HL-60 (cell line): Measurements from ENCODE around the gene PIP.

Experiments
- DNase-seq, 2 experiments: peaks; one replicate each; pipeline ENCODE4 v3.0.0-alpha.2; 2010 to 2020; ENCODE audit warnings: low read depth in 1 of 2, low spot score in 1 of 2
- H3K27ac ChIP-seq: fragments of 250-450 bp; sonication (Bioruptor Pico); replicated peaks from 2 replicates; pipeline ENCODE4 v1.5.1; 2020; ENCODE audit warnings: mild to moderate bottlenecking, moderate library complexity
- H3K27me3 ChIP-seq: fragments of 250-450 bp; sonication (Bioruptor Pico); 2 replicates; pipeline ENCODE4 v1.5.1; 2021; ENCODE audit warnings: mild to moderate bottlenecking, moderate library complexity; ENCODE audit not compliant: insufficient read depth, poor library complexity, severe bottlenecking
- H3K4me3 ChIP-seq: replicated peaks from 2 replicates; pipeline ENCODE4 v1.5.1; 2011; ENCODE audit warnings: mild to moderate bottlenecking, control low read depth, low read length; ENCODE audit not compliant: insufficient read depth
- GABPA ChIP-seq: IDR thresholded peaks from 2 replicates; pipeline ENCODE4 v1.6.1; 2012; ENCODE audit warnings: low read depth
- POLR2AphosphoS5 ChIP-seq: IDR thresholded peaks from 2 replicates; pipeline ENCODE4 v1.6.1; 2012; ENCODE audit warnings: low read depth
- REST ChIP-seq: IDR thresholded peaks from 2 replicates; pipeline ENCODE4 v1.6.1; 2012; ENCODE audit warnings: low read depth; ENCODE audit not compliant: insufficient replicate concordance
- SPI1 ChIP-seq: IDR thresholded peaks from 2 replicates; pipeline ENCODE4 v1.6.1; 2012; ENCODE audit warnings: low read depth, mild to moderate bottlenecking, borderline replicate concordance
- TF ChIP-seq, protein P1 (sequence below): IDR thresholded peaks from one replicate; pipeline ENCODE4 v1.5.1; 2011; ENCODE audit warnings: low read length, control low read depth, inconsistent platforms; ENCODE audit not compliant: insufficient read depth

PIP gene

DNA sequence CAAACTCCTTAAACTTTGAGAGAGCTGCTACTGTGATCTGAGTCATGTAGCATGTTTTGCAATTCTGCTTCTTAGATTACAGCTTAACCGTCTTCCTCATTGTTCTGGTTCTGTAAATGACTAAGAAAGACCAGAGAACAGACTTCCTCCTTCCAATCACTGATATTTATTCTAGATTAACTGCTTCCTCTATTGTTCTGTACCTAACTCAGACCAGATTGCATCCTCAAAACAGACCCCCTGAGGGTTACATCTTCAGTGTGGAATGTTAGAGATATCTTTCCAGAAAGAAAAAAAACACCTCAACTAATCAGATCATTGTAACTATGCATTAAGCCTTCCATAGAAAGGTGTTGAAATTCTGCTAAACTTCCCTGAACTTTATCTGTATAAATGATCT lies 5.7 kb upstream of the PIP start:
- Histone ChIP-seq H3K4me3 (no peak overlapping the region), H3K27me3 (no peaks in the 10 kb centered on the region), H3K27ac (no peak overlapping the region)
- TF ChIP-seq GABPA: 0 out of 2 replicates have a peak, but pooled peaks have one; percentile 44
- no peak for TF ChIP-seq POLR2AphosphoS5
- TF ChIP-seq SPI1: peak; percentile 92
- DNase-seq: peak; percentile 51 to 70

- no peak for DNase-seq
- Histone ChIP-seq H3K4me3 (no peak overlapping the region), H3K27ac (no peak overlapping the region), H3K27me3 (no peaks in the 10 kb centered on the region)
- TF ChIP-seq SPI1 (no peak), GABPA (no peak), POLR2AphosphoS5 (no peak), REST (no peak)
- TF ChIP-seq, protein P1, sequence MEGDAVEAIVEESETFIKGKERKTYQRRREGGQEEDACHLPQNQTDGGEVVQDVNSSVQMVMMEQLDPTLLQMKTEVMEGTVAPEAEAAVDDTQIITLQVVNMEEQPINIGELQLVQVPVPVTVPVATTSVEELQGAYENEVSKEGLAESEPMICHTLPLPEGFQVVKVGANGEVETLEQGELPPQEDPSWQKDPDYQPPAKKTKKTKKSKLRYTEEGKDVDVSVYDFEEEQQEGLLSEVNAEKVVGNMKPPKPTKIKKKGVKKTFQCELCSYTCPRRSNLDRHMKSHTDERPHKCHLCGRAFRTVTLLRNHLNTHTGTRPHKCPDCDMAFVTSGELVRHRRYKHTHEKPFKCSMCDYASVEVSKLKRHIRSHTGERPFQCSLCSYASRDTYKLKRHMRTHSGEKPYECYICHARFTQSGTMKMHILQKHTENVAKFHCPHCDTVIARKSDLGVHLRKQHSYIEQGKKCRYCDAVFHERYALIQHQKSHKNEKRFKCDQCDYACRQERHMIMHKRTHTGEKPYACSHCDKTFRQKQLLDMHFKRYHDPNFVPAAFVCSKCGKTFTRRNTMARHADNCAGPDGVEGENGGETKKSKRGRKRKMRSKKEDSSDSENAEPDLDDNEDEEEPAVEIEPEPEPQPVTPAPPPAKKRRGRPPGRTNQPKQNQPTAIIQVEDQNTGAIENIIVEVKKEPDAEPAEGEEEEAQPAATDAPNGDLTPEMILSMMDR: no peak
These were observed 2.8 kb upstream of the PIP start for GRCh38 chr7:143129051-143129450.

- no peak overlapping the region for H3K27ac ChIP-seq
- no peak overlapping the region for H3K4me3 ChIP-seq
- no peak for TF ChIP-seq REST
- no peak for TF ChIP-seq GABPA
- TF ChIP-seq SPI1: no peak
- TF ChIP-seq POLR2AphosphoS5: no peak
- TF ChIP-seq, protein P1: no peak
- DNase-seq: no peak
- no peaks in the 10 kb centered on the region for H3K27me3 ChIP-seq
These were observed 2.4 kb upstream of the PIP start for GRCh38 chr7:143129477-143129876.

DNA sequence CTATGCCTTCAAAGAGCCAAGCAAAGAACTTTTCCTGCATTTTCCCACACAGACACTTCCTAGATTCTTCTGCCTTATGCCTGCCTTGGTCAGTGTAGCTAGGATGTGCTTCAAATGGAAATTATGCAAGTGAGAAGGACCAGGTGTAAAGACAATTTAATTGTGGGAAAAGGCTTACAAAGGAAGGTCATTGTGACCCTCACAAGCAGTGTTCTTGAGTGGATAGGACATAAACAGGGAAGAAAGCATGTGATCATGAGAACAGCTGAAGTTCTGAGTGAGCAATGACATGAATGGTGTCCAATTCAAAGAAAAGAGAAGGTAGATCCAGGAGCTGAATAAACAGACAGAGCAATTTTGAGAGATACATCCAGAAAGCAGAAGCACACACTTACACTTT lies 1.3 kb upstream of the PIP start:
- Histone ChIP-seq H3K4me3 (no peak overlapping the region), H3K27me3 (no peaks in the 10 kb centered on the region), H3K27ac (no peak overlapping the region)
- no peak for DNase-seq
- TF ChIP-seq SPI1: no peak
- TF ChIP-seq, protein P1: no peak
- TF ChIP-seq REST: no peak
- TF ChIP-seq POLR2AphosphoS5: no peak
- TF ChIP-seq GABPA: no peak
